ENCODE data around the gene FOSL1. TPM values are rescaled to one million over a fixed set of nuclear protein-coding genes. Genes with fewer than 3 reads are reported as not detected.
A peak's percentile ranks its signal among the peaks of the same experiment; 100 is the strongest.

Gene FOSL1
- total and polyA plus RNA-seq, 2 of the 13 experiments (the other 11 are each of a cell fraction or from before 2014, with no cell fraction given): 4.0 to 4.1 TPM

- BruUV-seq (replicated peaks): no TSS peak
- no peaks in the 10 kb centered on the region for H3K36me3 ChIP-seq (replicated peaks in 1 of 2; ENCODE audit: control insufficient read depth in 1 of 2, insufficient read depth in 2 of 2, low read length in 2 of 2)
- intact Hi-C loops (cut with micrococcal nuclease; ENCODE audit: unreplicated experiment): no loop called here
Measured at GRCh38 chr11:65946655-65947054, 46.5 kb upstream of the FOSL1 start.

GRCh38 chr11:65945941-65946558 is 45.9 kb upstream of the FOSL1 start:
- FAIRE-seq (no peak), DNase-seq (ENCODE audit: low spot score) (no peak), ATAC-seq (no peak)
- no peak overlapping the region for H3K27ac ChIP-seq (ENCODE audit: extremely low read length, insufficient read depth, low read length)
- H3K79me2 ChIP-seq (ENCODE audit: insufficient read depth, low read length): no peaks in the 10 kb centered on the region
- no peaks in the 10 kb centered on the region for H3K36me3 ChIP-seq (replicated peaks in 1 of 2; ENCODE audit: control insufficient read depth in 1 of 2, insufficient read depth in 2 of 2, low read length in 2 of 2)
- intact Hi-C loops (cut with micrococcal nuclease; ENCODE audit: unreplicated experiment): no loop called here
- no peaks in the 10 kb centered on the region for H4K20me1 ChIP-seq (ENCODE audit: insufficient read depth, low read length)
- H2AFZ ChIP-seq (ENCODE audit: low read length): no peak overlapping the region
- no peak overlapping the region; a peak in 1 of 6 replicates for H3K4me3 ChIP-seq (replicated peaks in 1 of 3; ENCODE audit: insufficient read depth in 1 of 3, low read depth in 2 of 3, low read length in 3 of 3)
- no peaks in the 10 kb centered on the region for H3K9me3 ChIP-seq (ENCODE audit: low read length)
- H3K4me2 ChIP-seq (ENCODE audit: low read depth, low read length): no peak overlapping the region
- no TSS peak for BruUV-seq (replicated peaks)
- TF ChIP-seq ZBTB42 (CRISPR knock-in tag; IDR thresholded peaks at IDR 0.05): no peak
- 0 out of 2 replicates have a peak, but pooled peaks have one; percentile 13 for TF ChIP-seq GABPA (IDR thresholded peaks at IDR 0.05; ENCODE audit: low read depth, low read length)
- TF ChIP-seq GABPA (CRISPR knock-in tag; IDR thresholded peaks at IDR 0.05; ENCODE audit: low read depth): no peak
- TF ChIP-seq ZNF768 (CRISPR knock-in tag; IDR thresholded peaks at IDR 0.05): peak; percentile 79
- TF ChIP-seq ZNF773 (CRISPR knock-in tag; IDR thresholded peaks at IDR 0.05; ENCODE audit: borderline replicate concordance): no peak
- peaks cover 0 to 29% of the 10 kb centered on the region in 2 experiments; a peak in 4 of 5 replicates for H3K27me3 ChIP-seq (ENCODE audit: control insufficient read depth in 1 of 2, insufficient read depth in 2 of 2, low read length in 2 of 2)
- 31% methylated on average over 10 of the region's 11 CpGs for WGBS (ENCODE audit: low lambda C conversion rate)
- ChIA-PET POLR2A (interaction anchor here (1.4 to 1.6 kb wide), 3 partner anchors 15 to 56 kb away, joined by 3 to 9 read pairs (median 5); partner anchors contain the start of genes CCDC85B and FOSL1), CTCF (ENCODE audit: low intra/inter-chr PET ratio, low total read pairs) (no interaction called here)
- in situ Hi-C loops (cut with HindIII; ENCODE audit: extremely low pct_ligation_motif_present, low pct_unique_long_range_greater_than_20kb): no loop called here
- peaks cover 76% of the 10 kb centered on the region for H3K4me1 ChIP-seq (ENCODE audit: insufficient read depth, low read length)
- H3K9ac ChIP-seq (ENCODE audit: insufficient read depth, low read depth, low read length): no peak overlapping the region

More at GRCh38 chr11:65946655-65947054, 46.5 kb upstream of the FOSL1 start:
- Histone ChIP-seq H3K9me3 (ENCODE audit: low read length) (no peaks in the 10 kb centered on the region), H3K4me3 (replicated peaks in 1 of 3; ENCODE audit: insufficient read depth in 1 of 3, low read depth in 2 of 3, low read length in 3 of 3) (no peak overlapping the region; a peak in 1 of 6 replicates), H4K20me1 (ENCODE audit: insufficient read depth, low read length) (no peaks in the 10 kb centered on the region), H3K9ac (ENCODE audit: insufficient read depth, low read depth, low read length) (no peak overlapping the region), H3K79me2 (ENCODE audit: insufficient read depth, low read length) (no peaks in the 10 kb centered on the region), H3K27ac (ENCODE audit: extremely low read length, insufficient read depth, low read length) (no peak overlapping the region), H3K4me1 (ENCODE audit: insufficient read depth, low read length) (peaks cover 76% of the 10 kb centered on the region), H2AFZ (ENCODE audit: low read length) (no peak overlapping the region), H3K27me3 (ENCODE audit: control insufficient read depth in 1 of 2, insufficient read depth in 2 of 2, low read length in 2 of 2) (peaks cover 0 to 23% of the 10 kb centered on the region in 2 experiments; a peak in 4 of 5 replicates), H3K4me2 (ENCODE audit: low read depth, low read length) (peak overlapping the region; percentile 67; the same call in 1 of the 2 replicates)
- no peak for DNase-seq (ENCODE audit: low spot score)
- WGBS (ENCODE audit: low lambda C conversion rate): 42% methylated on average over 2 of the region's 4 CpGs
- no peak for FAIRE-seq
- TF ChIP-seq BCL3 (CRISPR knock-in tag; IDR thresholded peaks at IDR 0.05): 0 out of 2 replicates have a peak, but pooled peaks have one; percentile 1
- no peak for TF ChIP-seq NFRKB (IDR thresholded peaks at IDR 0.05)
- TF ChIP-seq ZNF263 (CRISPR knock-in tag; IDR thresholded peaks at IDR 0.05): peak; percentile 60
- ChIA-PET POLR2A (interaction anchor here (1.0 to 1.6 kb wide), 5 partner anchors 14 to 58 kb away, joined by 3 to 9 read pairs (median 4); partner anchors contain the start of genes CCDC85B, FIBP and FOSL1), CTCF (ENCODE audit: low intra/inter-chr PET ratio, low total read pairs) (no interaction called here)
- in situ Hi-C loops (cut with HindIII; ENCODE audit: extremely low pct_ligation_motif_present, low pct_unique_long_range_greater_than_20kb): no loop called here
- ATAC-seq: peak; percentile 28
